ENCODE data around the gene ASPG. TPM values are rescaled to one million over a fixed set of nuclear protein-coding genes. Genes with fewer than 3 reads are reported as not detected.

ASPG gene
- total RNA-seq, 1 donor from 2014 or later, result 0.94 TPM

DNA sequence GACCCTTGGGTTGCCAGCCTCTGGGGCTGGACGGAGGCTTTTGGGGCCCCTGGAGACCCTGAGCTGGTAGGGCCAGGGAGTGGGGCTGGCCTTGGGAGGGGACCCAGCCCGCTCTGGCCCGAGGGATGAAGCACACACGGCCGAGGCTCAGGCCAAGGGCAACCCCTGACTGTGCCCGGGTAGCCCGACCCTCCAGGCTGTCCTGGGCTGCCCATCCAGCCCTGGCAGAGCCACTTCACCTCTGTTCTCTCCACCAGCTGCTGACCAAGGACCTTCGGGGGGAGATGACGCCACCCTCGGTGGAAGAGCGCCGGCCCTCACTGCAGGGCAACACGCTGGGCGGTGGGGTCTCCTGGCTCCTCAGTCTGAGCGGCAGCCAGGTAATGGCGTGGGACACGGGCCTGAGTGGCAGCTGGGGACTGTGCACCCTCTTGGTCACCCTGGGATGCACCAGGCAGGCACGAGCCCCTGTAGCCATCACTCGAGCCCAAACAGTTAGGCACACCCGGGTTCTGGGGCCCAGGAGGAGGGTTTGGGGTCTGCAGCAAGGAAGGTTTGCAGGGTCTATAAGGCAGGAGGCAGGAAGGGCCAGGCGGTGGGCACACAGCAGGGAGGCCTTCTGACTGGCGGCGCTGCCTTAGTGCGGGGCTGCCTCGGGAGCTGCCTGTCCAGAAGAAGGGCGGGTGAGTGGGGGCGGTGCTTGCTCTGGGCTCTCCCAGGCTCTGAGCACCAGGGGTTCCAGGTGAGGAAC is 19.7 kb downstream of the ASPG start:
- DNase-seq, result no peak

GRCh38 chr14:104105822-104106470 is 20.4 kb downstream of the ASPG start:
- no peak for DNase-seq

DNA sequence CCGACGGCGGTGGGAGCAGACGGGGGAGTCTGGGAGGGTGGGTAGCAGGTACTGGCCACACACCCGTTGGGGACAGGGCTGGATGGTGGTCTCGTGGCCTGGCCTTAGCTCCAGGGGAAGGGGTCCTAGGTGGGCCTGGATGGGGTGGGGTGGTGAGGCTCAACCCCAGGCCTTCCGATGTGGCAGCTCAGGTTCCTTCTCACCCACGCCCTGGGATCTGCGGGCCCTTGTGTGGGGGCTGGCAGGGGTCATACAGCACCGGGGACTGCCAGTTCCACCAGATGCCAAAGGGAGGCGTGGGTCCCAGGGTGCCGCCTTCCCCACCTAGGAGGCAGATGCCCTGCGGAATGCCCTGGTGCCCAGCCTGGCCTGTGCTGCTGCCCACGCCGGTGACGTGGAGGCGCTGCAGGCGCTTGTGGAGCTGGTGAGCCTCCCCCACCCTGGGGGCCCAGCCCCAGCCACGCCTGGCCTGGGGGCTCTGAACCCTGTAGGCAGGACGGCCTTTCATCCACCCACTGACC is 21.0 kb downstream of the ASPG start:
- DNase-seq, result no peak

DNA sequence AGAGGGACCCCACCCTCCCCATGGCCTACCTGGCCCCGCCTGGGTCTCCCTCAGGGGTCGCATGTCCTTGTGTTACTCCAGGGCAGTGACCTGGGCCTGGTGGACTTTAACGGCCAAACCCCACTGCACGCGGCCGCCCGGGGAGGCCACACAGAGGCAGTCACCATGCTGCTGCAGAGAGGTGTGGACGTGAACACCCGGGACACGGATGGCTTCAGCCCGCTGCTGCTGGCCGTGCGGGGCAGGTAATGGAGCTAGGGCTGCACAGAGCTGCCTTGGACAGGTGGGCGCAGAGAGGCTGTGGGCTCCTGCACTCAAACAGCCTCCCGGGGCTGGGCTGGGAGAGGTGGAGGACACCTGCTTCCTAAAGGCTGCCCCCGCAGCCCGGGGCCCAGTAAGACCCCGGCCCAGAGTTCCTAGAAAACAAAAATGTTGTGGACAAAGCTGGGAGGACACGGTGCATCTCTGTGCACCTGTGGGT is 21.6 kb downstream of the ASPG start:
- no peak for DNase-seq

DNA sequence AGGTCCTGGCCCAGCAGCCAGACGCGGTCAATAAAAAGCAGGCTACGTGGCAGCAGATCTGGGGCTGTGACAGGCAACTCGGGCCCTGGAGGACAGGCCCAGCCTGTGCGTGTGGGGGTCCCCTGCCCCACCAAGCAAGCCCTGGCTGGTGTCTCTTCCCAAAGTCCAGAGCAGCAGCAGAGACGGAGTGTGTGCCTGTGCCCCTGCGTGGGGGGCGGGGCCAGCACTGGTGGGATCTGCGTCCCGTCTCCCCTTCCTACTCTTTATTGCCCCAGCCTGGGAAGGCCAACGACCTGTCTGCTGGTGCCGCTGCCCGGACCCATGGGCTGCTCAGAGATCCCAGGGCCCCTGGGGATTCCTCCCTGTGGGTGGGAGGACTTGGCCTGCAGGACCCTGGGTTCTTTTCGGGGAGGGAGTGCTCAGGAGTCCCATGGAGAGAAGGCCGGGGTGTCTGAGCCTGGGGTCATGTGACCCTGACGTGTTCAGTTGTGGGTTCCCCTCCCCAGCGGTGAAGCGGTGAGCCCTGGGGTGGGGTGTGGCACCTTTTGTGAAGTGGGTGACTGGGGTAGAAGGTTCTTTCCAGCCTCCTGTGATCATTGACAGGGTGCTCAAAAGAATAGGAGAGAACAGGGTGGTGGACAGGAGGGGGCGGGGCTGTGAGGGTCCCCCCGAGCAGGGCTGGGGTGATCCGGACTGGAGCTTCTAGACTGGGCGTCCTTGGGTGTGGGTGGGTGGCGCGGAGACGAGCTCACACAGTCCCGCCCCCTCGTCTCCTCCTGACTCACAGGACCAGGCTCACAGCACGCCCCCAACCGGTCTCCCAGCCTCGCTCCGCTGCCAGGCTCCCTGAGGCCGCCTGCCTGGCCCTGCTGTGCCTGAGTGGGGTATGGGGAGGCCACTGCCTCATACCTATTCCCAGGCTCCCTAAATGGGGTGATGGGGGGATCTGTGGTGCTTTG is 22.4 kb downstream of the ASPG start:
- DNase-seq, result no peak

DNA sequence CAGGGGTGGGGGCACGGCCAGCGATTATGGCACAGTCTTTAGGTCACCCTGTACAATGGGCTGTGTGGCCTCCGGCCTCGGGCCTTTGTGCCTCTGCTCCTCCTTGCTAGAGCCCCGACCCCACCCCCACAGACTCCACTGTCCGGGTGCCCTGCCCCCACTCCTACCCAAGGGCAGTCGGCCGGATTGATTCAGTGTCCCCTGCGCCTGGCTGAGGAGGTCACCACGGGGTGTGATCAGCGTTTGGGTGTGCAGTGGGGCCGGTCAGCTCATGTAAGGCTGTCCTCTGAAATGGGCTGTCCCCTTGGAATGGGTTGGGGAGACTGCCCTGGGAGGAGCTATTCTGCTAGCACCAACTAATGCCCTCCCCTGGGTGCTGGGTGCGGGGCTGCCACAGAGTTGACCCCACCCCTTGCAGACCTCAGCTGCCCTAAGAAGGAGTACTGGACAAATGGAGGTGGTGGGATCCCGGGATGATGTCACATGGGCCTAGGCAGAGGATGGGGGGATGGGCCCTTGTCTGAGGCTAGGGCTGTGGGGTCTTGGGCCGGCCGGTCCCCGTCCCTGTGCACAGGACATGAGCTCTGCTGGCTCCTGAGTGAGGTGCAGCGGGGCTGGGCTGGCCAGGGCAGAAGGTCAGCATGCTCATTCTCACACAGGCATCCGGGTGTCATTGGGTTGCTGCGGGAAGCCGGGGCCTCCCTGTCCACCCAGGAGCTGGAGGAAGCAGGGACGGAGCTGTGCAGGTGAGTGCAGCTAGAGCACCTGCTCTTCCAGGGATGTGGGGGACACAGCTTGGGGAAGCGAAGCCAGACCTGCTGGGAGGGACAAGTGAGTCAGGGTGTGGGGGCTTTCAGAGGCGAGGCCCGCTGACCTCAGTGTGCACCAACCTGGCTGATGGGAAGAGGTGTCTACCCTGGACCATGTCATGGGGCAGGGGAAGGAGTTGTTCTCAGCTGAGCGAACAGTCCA is 23.4 kb downstream of the ASPG start:
- no peak for DNase-seq

DNA sequence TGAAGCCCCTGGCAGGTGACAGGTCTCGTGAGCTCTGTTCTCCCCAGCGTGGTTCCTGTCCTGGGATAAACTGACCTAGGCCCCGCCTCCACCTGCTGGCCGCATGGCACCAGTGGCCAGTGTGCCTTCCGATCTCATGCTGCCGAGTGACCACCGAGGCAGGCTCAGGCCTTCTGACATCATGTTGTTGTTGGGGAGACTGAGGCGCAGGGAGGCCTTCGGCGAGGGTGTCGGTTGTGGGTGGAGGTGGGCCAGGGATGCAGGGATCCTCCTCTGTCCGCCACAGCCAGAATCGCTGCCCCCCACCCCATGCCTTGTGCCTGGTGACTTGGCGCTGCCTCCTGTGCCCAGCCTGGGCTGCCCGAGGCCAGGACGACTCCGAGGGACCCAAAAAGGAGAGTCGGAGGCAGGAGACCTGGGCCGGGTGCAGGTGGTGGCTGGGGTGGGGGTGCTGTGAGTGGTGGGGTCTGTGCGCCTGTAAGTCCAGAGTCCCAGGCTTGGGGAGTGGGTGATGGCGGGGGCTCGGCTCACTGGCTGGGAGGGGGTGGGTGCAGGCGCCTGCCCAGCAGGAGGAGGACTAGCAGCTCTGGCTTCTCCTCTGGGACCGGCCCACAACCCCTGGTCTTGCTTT is 24.3 kb downstream of the ASPG start:
- DNase-seq, result no peak

DNA sequence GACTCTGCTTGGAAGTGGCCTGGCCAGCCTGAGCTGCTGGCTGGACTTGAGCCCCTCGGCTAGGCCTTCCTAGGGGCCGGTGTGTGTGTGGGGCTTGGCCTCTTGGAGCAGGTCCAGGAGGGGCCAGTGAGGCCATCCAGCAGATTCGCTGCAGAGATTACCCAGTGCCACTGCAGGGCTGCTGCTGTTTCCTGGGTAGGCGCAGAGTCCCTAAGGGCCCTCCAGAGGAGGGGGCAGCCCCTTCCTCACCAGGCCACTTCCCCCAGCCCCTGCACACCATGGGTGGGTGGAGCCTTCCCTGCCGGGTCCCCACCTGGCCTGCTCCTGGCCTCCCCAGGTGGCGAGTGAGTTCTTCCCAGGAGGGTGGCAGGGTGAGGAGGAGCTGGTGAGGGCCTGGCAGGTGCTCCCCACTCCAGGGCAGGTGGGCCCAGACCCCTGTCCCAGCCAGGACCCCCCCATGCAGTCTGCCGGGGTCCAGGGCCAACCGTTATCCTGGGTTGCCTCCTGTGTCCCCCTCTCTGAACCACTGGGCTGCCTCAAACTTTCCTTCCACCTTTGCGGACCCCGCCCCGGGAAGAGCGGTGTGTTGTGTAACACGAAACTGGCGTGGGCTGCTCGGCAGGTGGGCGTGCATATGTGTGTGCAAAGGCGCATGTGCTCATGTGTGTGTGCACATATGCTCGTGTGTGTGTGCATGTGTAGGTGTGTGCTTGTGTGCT is 25.1 kb downstream of the ASPG start:
- DNase-seq, result no peak

DNA sequence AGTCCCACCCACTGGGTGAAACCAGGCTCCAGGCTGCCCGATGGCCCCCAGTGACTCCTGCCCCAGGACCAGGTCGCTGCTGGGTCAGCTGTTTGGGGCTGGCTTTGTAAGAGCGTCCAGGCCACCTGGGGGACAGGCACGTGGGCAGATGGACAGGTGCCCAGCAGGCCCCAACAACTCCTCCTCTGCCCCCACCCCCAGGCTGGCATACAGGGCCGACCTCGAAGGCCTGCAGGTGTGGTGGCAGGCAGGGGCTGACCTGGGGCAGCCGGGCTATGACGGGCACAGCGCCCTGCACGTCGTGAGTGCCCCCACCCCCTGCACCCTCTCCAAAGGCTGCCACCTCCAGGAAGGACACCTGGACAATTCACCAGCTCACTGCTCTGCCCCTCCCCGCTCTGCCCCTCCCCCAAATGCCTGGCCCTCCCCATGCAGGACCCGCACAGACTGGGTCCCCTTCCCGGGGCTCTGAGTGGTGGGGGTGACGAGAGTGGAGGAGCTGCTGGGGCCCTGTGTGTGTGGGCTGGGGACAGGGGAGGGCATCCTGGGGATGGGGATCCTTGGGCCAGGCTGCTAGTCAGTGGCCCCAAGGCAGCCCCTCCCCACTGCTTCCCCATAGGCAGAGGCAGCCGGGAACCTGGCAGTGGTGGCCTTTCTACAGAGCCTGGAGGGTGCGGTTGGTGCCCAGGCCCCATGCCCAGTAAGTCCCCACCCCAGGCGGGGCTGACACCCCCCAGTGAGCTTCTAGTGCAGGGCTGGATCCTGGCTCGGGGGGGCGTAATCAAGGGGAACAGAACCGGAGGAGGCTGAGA is 26.0 kb downstream of the ASPG start:
- DNase-seq, result no peak

DNA sequence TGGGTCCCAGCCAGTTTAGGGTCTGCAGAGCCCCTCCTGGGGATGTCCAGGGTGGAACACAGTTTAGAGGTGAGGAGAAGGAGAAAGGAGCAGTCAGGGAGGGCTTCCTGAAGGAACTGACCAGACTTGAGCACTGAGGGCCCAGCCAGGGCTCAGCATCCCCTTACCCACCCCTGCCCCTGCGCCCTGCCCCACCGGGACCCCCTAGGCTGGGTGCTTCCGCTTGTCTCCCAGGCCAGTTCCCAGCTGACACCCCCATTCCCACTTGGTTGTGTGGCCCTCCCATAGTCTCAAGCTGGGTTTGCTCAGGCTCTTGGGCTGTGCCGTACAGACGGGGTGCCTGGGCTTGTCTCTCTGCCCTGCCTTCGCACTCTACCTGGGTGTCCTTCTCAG is 26.6 kb downstream of the ASPG start:
- DNase-seq, result no peak

GRCh38 chr14:104112609-104113571 is 27.4 kb downstream of the ASPG start:
- no peak for DNase-seq

DNA sequence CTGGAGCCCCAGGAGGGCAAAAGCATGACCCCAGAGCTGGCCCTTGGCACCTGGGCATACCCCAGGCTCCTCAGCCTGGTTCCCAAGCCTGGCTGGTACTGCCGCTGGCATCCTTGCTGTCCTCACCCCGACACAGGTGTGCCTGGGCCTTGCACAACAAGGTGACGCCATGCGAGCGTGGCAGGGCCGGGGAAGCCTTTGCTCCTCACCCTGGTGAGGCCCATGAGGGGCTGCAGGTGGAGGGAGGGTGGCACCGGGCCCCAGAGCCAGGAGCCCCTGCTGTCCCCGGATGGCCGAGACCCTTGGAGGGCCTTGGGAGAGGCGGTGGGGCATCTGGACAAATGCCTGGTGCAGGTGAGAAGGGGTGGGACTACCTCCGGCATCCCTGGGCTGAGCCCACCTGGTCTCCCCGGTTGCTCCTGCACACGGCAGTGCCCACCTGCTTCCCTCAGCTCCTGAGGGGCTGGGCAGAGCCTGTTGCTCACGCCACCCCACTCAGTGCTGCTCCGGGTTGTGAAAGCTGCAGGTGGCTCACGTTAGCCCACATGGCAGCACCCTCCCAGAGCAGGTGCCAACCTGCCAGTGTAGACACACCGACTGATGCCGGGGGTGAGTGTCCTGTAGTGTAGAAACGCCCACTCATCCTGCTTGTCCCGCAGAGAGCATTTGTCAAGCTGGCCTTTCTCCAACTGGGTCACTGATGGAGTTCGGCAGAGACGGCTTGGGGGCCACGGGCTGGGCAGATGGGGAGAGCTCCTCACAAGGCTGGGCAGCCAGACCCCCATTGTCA is 28.3 kb downstream of the ASPG start:
- no peak for DNase-seq

- DNase-seq, result no peak
Measured at GRCh38 chr14:104114421-104115130, 29.1 kb downstream of the ASPG start.

DNA sequence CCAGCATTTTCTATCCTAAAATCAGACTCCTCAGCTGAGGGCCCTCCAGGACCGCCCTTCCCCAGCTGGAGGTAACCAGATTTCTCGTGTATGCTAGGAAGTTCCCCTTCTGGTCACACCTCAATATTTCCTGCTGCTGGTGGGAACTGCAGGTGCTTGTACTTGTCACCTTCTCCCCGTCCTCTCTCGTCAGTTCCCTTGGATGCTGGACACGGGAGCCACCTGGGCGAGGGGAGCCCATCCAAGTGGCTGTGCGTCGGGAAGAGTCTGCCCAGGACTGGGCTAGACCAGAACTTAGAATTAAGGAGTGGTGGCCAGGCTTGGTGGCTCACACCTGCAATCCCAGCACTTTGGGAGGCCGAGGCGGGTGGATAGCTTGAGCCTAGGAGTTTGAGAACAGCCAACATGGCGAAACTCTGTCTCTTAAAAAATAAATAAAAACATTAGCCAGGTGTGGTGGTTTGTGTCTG is 29.7 kb downstream of the ASPG start:
- no peak for DNase-seq

DNA sequence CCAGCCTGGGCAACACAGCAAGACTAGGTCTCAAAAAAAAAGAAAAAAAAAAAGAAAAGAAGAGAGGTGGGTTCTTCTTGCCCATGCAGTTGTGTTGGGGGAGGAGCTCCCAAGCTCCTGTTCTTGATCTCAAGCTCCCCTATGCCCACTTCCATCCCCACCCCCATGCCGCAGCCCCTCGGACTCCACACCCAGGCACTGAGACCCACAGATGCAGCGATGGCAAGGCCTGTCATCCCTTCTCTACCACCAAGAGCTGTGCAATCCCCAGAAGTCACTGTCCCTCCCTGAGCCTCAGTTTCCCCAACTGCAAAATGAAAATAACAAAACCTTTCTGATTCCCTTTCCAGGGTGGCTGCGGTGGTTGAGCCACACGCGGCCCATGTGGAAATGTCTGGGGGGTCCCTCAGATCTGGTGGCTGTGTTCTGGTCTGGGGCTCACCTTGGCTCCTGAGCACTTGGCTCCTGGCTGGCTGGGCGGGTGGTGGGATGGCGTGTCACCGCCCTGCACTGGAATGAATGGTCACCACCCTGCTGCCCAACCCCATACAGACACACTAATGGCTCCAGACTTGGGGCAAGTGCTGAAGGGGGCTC is 30.3 kb downstream of the ASPG start:
- no peak for DNase-seq

GRCh38 chr14:104116288-104116755 is 30.8 kb downstream of the ASPG start:
- DNase-seq, result no peak

Measured in occipital lobe (tissue), 2 donors.